Left ventricle myocardium inferior (tissue), 1 donor: Measurements from ENCODE around the gene C9orf78. TPM values are rescaled to one million over a fixed set of nuclear protein-coding genes. Genes with fewer than 3 reads are reported as not detected.

Experiments
- DNase-seq: peaks from one replicate; pipeline ENCODE4 v3.0.0-alpha.2; 2020
- H3K27ac ChIP-seq: fragments of 200-600 bp; replicated peaks from 2 replicates; pipeline ENCODE4 v1.8.0; 2021
- H3K27me3 ChIP-seq: fragments of 200-600 bp; 2 replicates; pipeline ENCODE4 v1.8.0; 2021; ENCODE audit warnings: low read depth
- H3K36me3 ChIP-seq: fragments of 200-600 bp; 2 replicates; pipeline ENCODE4 v1.8.0; 2021
- H3K4me1 ChIP-seq: fragments of 200-600 bp; 2 replicates; pipeline ENCODE4 v1.8.0; 2021
- H3K4me3 ChIP-seq: fragments of 200-600 bp; 2 replicates; pipeline ENCODE4 v1.8.0; 2021; ENCODE audit warnings: mild to moderate bottlenecking, moderate library complexity
- H3K9me3 ChIP-seq: fragments of 200-600 bp; replicated peaks from 2 replicates; pipeline ENCODE4 v1.8.0; 2021
- intact Hi-C: fragments of 100-400 bp; cut with micrococcal nuclease; formaldehyde crosslinking; loops from one replicate; pipeline ENCODE4 v1.11.0; 2022
- microRNA-seq: library from miRNA; unstranded; fragments of <30 nt; microRNA quantifications from one replicate; pipeline ENCODE4 v1.2.0, GENCODE V29; 2020
- total RNA-seq: library from RNA; stranded (reverse); fragmentation: NEBNext Ultra II Directional; extraction: Animal tissue kit (Norgen Biotek cat#: 25700); gene quantifications from one replicate; pipeline ENCODE4 v1.2.1, GENCODE V29; 2021
- TF ChIP-seq, protein P1 (sequence below): fragments of 200-600 bp; IDR thresholded peaks from 2 replicates; pipeline ENCODE4 v1.8.0; 2021; ENCODE audit warnings: antibody characterized with exemption, mild to moderate bottlenecking, borderline replicate concordance
- donor health status: DM: no; HTN: yes; CAD: no; lungs with severe emphysema.

C9orf78 gene
- total RNA-seq, 1 donor from 2014 or later, result 30.0 TPM

DNA sequence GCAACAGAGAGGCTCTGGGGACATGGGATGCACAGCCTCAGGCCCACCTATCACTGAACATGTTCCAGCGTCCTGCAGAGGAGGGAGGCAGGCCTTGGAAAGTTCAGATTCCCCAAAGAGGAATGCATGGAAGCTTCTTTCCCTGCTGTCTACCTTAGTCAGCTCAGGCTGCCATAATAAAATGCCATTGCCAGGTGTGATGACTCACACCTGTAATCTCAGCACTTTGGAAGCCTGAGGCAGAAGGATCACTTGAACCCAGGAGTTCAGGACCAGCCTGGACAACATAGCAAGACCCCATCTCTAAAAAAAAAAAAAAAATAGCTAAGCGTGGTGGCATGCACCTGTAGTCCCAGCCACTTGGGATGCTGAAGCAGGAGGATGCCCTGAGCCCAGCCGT is 56.6 kb downstream of the C9orf78 start:
- H3K4me1 ChIP-seq, result peaks cover 16% of the 10 kb centered on the region
- H3K4me3 ChIP-seq, result no peak overlapping the region
- intact Hi-C loops, result no loop called here
- H3K27ac ChIP-seq, result no peak overlapping the region
- DNase-seq, result no peak
- H3K36me3 ChIP-seq, result no peaks in the 10 kb centered on the region
- TF ChIP-seq, protein P1, sequence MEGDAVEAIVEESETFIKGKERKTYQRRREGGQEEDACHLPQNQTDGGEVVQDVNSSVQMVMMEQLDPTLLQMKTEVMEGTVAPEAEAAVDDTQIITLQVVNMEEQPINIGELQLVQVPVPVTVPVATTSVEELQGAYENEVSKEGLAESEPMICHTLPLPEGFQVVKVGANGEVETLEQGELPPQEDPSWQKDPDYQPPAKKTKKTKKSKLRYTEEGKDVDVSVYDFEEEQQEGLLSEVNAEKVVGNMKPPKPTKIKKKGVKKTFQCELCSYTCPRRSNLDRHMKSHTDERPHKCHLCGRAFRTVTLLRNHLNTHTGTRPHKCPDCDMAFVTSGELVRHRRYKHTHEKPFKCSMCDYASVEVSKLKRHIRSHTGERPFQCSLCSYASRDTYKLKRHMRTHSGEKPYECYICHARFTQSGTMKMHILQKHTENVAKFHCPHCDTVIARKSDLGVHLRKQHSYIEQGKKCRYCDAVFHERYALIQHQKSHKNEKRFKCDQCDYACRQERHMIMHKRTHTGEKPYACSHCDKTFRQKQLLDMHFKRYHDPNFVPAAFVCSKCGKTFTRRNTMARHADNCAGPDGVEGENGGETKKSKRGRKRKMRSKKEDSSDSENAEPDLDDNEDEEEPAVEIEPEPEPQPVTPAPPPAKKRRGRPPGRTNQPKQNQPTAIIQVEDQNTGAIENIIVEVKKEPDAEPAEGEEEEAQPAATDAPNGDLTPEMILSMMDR, result no peak
- peaks cover 5% of the 10 kb centered on the region for H3K27me3 ChIP-seq
- no peaks in the 10 kb centered on the region for H3K9me3 ChIP-seq

GRCh38 chr9:129777769-129778130 is 57.3 kb downstream of the C9orf78 start:
- no peak for DNase-seq
- Histone ChIP-seq H3K9me3 (no peaks in the 10 kb centered on the region), H3K27me3 (peaks cover 5% of the 10 kb centered on the region), H3K4me3 (peak overlapping the region; percentile 28), H3K36me3 (no peaks in the 10 kb centered on the region), H3K4me1 (peaks cover 16% of the 10 kb centered on the region), H3K27ac (peak overlapping the region; percentile 77)
- intact Hi-C loops, result no loop called here
- TF ChIP-seq, protein P1, result no peak

Small RNA genes lying within 50 kb of the gene (microRNA-seq; reads per million reads assigned to microRNA genes)
- not detected for gene MIR6855

Other genes with a start within 250 kb of the C9orf78 start
- not detected for gene C9orf50, start 214.2 kb downstream of the C9orf78 start, total RNA-seq
- 63.4 TPM for gene NTMT1, start 209.1 kb downstream of the C9orf78 start, total RNA-seq
- gene ASB6, start 193.1 kb downstream of the C9orf78 start, total RNA-seq, result 9.0 TPM
- gene PRRX2, start 169.6 kb downstream of the C9orf78 start, total RNA-seq, result 0.85 TPM
- gene PTGES, start 82.2 kb downstream of the C9orf78 start, total RNA-seq, result 1.9 TPM
- gene TOR1B, start 32.1 kb downstream of the C9orf78 start, total RNA-seq, result 10.6 TPM
- gene TOR1A, start 11.1 kb downstream of the C9orf78 start, total RNA-seq, result 12.9 TPM
- gene USP20, start 183 bp upstream of the C9orf78 start, total RNA-seq, result 13.2 TPM
- gene FNBP1, start 207.9 kb upstream of the C9orf78 start, total RNA-seq, result 20.5 TPM
- 23.3 TPM for gene GPR107, start 218.6 kb upstream of the C9orf78 start, total RNA-seq